Prostate gland (tissue), 2 donors: Measurements from ENCODE around the gene FNDC7.

Experiments used
- CTCF ChIP-seq, 4 experiments: fragments of 200-600 bp in 2 of 4; fragments of 450-650 bp in 2 of 4; sonication (generic) in 2 of 4; IDR thresholded peaks; 1 replicate in 3 of 4; 2 replicates in 1 of 4; pipeline ENCODE4 v1.5.1; 2016 to 2019; ENCODE audit warnings: antibody characterized with exemption in 4 of 4, mild to moderate bottlenecking in 2 of 4, moderate library complexity in 2 of 4
- POLR2AphosphoS5 ChIP-seq: sonication (generic); formaldehyde crosslinking; IDR thresholded peaks from one replicate; pipeline ENCODE4 v1.6.1; 2017; ENCODE audit warnings: antibody characterized with exemption

GRCh38 chr1:108663074-108663473 is 49.6 kb upstream of the FNDC7 start:
- TF ChIP-seq POLR2AphosphoS5 (no peak), CTCF (IDR thresholded peaks at IDR 0.05) (no peak)
